ENCODE measurements around the gene DHX8.

DNA sequence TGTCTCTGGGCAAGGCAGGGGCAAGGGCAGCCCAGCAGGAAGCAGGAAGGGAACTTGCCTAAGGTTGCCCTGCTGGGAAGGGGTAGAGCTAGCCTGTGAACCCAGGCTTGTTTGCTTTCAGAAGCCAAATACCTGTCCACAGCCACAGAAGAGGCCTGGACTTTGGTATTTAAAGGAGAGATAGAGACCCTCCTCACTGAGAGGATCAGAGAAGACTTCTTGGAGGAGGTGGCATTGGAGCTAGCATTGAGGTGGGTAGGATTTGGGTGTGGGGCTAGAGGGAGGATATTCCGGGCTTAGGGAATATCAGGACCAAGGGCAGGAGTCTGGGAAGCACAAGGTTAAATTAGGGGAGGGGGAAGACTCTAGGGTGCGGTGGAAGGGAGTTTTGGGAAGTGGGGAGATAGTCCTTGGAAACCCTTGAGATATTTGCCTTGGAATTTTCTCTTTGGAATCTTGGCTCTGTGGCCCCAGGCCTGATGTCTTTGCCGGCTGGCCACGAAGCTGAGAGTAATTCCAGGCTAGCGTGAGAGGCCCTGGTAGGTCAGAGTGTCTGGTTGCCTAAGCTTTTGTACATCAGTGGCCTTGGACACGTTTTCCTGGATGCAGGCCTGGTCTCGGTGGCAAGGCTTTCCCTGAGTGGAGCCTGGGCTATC, 75.5 kb downstream of the DHX8 start:
- TF ChIP-seq CTCF (IDR thresholded peaks at IDR 0.05 in 8 of 11, conservative IDR thresholded peaks at IDR 0.05 in 3 of 11) = no peak
- TF ChIP-seq POLR2A (IDR thresholded peaks at IDR 0.05) = no peak

Measured in spleen (tissue), 7 donors.